GM18505 (cell line): ENCODE data around the gene IFIT2.
"Not testable (repeated sequence)": the region's sequence is repeated elsewhere in the genome, so short reads cannot be mapped to it uniquely, and the experiment has no call there.

Source experiments
- ATAC-seq: cut with Tn5 transposase; IDR thresholded peaks from one replicate; pipeline ENCODE4 v1.9.1; 2021; ENCODE audit not compliant: unreplicated experiment
- POLR2A ChIP-seq: IDR thresholded peaks from 4 replicates; pipeline ENCODE4 v1.6.1; 2011; ENCODE audit warnings: borderline replicate concordance; ENCODE audit not compliant: insufficient read depth, insufficient read length; ENCODE audit errors: extremely low read depth

The IFIT2 gene

DNA sequence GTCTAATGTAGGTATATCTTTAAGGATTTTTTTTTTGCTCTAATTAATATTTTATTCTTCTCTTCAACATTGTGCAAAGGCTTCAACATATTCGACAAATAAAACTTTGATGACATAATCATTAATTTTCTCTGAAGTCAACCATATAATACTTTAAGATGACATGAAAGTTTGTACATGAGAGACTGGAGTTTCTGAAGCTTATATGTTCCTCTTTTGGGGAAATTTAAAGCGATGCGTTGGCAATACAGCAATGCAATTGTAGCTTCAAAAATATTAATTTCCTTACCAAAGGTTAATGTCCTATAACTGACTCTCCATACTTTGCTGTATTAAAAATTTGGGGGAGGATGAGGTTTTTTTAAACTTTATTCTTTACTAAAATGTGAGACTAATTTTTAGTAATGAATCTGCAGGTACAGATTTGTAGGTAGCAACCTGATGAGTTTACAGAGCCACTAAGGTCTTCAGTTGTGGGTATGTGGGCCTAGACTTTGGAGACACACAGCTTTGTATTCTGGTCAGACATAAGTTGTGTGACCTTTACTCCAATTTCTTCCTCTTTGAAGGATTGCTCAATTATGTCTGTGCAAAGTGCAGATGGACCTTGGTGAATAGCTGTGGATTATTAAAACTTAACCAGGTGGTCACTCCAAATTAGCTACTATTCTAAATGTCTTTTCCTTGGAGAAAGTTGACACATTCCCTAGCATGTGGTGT is 32.3 kb upstream of the IFIT2 start:
- no peak for TF ChIP-seq POLR2A
- ATAC-seq: no peak

DNA sequence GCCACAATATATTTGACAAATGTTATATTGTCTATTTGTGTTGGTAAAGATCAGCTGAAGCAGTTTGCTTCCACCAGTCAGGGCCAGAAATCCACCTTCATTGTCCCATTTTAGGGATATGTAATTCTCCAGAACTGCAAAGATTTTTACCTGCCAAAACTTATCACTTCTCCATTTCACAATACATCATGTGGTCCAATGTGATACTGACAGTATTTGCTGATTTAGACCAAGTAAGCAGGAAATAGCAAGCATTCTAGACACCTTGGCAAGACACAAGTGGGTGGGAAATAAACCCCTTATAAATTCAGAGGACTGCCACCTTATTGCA is 31.7 kb upstream of the IFIT2 start:
- TF ChIP-seq POLR2A: no peak
- ATAC-seq: no peak

DNA sequence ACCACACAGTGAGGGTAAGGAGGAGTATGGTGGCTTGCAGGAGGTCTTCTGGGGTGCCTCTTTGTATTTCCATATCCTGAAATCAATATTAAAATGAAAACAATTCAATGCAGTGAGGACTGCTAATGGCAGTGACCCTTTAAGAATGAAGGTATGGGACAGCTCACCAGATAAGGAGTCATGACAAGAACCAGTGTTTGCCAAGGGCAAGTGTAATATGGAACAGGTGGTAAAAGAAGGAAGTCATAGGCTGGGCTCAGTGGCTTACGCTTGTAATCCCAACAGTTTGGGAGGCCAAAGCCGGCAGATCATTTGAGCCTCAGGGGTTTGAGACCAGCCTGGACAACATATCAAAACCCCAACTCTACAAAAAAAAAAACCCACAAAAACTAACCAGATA is 30.3 kb upstream of the IFIT2 start:
- TF ChIP-seq POLR2A: no peak
- no peak for ATAC-seq

DNA sequence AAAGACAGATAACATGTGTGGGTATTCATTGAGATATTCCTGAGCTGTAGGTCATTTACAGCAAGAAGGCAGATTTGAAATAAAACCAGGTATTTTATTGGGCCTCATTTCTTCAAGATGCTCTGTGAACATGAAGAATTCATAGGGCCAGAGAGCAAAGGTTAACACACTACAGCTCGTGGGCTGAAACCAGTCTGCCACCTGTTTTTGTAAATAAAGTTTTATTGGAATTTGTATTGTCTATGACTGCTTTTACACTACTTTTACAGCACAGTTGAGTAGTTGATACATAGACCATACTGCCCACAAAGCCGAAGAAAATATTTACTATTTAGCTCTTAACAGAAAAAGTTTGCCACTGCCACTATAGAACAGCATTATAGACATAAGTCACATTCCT is 28.2 kb upstream of the IFIT2 start:
- no peak for TF ChIP-seq POLR2A
- no peak for ATAC-seq

DNA sequence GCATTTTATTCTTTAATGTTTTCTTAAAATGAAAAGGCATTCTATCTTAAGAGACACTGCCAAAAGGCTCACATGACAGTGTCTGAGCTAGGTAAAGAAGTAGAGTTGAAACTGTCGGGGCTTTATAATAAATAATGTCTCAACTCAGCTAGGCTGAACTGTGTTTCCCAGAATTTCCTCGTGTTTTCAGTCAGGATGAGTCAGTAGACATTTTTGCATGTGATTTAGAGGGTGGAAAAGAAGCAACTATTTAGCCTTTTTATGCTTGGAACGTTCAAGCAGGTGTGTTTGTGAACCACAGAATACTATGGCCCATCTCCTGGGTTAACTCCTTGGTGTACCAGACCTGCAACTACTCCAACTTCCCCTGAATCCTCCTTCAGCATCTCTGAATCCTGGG is 26.9 kb upstream of the IFIT2 start:
- TF ChIP-seq POLR2A: no peak
- no peak for ATAC-seq

DNA sequence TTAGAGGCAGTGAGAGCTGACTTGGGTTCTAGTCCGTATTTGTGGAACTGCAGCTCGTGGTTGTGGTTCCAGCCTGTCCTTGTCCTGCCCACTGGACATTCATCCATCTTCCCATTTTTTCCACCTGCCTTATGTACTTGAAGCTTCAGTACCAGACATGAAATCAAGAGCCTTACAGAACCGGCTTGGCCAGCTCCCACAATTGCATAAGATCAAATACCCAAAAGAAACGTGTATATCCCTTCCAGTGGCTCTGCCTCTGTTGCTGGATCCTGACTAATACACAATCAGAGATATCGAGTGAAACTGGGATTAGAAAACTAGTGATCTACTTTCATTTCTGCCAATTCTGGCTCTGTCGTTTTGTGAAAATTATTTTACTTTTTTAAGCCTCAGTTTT is 26.5 kb upstream of the IFIT2 start:
- no peak for TF ChIP-seq POLR2A
- no peak for ATAC-seq

DNA sequence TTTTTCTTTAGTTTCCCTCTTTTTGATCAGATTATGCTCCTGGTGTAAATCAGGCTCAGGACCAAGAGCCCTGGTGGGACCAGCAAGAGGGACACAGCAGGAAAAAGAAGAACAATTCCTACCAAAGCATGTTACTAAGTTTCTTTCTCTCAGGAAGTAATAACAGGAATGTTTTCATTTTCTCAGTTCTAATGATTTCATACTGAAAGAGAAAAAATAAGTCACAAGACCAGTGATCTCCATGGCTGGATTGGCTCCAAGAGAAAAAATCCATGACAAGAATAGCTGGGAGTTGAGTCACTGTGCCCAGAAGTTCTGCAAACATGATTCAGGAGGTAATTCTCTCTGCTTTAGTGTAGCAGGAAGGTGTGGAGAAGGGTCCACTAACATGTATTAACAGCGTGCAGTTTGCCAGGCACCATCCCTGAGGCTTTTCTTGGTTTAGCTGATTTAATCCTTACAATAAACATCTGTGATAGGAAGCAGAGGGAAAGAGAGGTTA is 23.8 kb upstream of the IFIT2 start:
- TF ChIP-seq POLR2A: no peak
- ATAC-seq: no peak

DNA sequence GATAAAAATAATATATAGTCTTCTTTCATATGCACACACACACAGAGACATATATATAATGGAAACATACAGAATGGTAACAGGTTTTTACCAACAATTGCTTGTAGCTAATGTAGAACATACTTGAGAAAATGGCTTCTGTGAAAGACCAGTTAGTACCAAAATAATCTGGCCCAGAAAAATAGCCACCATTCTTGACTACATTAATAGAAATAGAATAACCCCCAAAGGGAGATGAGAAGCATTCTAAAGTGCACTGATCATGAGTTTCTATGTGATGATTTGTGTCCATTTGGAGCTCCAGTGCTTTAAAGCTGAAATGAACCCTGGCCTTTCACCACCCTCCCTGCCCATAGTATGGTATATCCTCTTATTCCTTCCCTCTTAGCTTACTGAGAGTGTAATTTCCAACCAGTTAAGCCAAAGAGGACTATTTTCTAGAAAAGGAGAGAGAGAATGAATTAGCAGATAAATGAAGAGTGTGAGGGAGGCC is 22.9 kb upstream of the IFIT2 start:
- ATAC-seq: no peak
- TF ChIP-seq POLR2A: no peak

DNA sequence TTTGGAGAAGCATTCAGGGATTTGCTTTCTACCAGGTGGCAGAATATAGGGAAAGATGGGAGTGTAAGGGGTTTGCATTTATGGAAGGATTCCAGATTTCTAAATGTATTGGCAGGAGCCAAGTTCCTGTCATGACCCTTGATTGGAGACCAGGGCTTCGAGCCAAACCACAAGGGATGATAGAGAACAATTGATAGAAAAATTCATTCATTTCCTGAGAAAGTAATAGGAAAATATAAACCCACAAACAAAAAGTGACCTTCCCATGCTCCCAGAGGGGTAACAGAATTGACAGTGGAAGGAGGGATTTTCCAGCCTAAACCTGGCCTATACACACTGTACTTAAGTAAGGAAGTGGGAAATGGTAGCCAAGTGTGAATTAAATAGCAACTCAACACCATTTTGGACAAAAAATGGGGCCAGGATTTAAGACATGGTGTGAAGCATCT is 22.4 kb upstream of the IFIT2 start:
- ATAC-seq: no peak

DNA sequence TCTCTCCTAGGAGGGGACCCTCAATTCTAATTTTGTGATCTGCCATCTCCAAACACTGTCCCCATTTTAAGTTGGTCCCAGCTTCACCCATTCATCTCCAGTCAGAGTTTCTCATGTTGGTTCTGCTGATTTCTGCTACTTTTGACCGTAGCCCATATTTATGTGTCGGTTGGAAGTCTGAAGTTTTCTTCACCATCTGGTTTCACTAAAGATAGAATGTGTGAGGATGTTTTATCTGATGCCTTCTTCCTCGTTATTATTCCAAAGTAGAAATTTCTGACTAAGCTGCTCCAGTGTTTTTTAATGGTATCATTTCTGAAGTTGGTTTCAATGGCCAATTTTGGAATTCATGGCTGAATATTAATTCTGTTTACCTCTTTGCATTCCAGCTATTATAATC is 21.3 kb upstream of the IFIT2 start:
- no peak for ATAC-seq
- TF ChIP-seq POLR2A: no peak

More for the DNA sequence above, 22.4 kb upstream of the IFIT2 start:
- TF ChIP-seq POLR2A: no peak

DNA sequence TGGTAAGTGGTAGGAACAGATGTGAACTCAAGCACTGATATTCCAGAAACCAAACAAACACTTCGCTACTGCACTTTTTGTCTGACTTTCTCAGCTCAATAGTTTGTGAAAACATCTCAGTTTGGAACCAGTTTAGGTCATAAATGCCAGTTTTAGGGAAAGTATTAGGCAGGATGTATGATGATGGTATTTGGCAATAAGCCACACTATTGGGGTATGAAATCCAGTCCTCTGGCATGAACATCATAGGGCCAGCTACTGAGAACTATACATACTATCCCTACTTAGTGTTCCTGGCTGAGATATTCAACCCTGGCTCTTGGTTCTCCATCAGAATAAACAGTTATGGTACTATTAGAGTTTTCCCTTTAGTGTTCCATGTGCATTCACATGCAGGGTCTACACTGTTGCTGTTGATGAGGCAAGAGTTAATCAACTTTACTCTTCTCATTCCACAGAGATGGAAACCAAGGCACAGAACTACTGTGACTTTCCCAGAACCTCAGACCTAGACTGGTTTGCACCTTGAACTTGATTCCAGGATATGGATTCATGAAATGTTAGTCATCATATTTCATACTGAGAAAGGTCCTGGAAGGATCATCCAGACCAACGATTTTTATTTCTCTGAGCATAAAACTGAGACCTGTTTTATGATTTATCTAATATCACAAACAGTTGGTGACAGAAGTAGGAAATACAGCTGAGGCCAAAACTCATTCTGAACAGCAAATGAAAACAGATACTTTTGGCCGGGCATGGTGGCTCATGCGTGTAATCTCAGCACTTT is 20.0 kb upstream of the IFIT2 start:
- no peak for ATAC-seq
- TF ChIP-seq POLR2A: no peak

DNA sequence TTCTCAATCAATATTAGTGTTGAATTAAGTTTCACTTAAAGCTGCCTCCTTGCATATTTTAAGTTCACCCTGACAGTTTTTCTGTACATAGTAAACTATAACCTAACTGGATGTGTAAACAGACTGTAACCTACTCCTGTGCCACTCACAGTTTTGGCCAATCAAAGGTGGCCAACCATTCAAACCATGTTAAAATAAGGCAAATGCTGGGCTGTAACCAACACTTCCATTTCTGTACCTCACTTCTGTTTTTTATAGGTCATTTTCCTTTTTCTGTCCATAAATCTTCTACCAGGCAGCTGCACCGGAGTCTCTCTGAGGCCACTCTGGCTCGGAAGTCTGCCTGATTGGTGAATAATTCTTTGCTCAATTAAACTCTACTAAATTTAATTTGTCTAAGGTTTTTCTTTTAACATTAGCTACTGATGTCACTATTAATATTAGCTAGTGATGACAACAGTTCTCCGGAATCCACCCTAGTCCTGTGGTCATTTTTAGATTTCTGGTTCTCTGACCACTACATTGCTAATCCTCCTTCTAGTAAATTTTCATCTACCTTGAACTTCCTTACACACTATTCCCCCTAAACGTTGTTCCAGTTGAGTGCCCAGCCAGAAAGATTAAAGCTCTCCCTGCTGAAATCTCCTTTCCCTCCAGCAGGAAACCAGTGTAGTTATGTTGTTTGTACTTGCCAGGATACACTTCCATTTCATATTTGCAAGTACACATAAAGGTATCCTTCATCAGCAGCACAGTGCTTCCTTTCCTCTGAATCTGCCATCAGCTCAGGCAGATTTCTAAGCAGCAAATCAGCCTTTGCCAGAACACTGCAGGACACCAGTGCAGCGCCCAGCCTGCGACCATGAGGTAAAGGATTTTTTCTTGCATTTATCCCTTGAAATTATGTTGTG is 18.6 kb upstream of the IFIT2 start:
- no peak for ATAC-seq
- no peak for TF ChIP-seq POLR2A

DNA sequence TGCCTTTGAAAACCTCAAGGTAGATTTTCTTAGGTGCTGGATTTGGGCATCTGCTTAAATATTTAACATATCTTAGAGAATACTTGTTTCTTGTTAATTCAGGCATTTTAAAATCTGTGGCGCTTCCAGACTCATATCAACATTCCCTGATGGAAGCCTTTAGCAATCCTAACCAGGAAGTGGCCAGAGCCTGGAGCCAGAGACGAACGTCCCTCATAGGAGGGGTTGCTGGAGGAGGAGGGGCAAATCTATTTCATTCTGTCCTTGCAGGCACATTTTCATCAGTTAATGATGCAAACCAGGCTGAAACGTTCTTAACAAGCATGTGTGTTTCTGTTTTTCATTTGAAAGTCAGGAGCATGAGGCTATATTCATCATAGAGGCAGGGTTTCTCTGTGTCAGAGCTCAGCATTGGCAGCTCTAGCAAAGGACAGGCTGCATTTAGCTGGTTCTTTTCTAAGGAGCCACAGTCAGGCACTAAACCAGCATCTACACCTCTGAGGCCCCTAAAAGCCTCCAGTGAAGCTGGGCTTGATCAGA is 17.8 kb upstream of the IFIT2 start:
- no peak for ATAC-seq
- no peak for TF ChIP-seq POLR2A

DNA sequence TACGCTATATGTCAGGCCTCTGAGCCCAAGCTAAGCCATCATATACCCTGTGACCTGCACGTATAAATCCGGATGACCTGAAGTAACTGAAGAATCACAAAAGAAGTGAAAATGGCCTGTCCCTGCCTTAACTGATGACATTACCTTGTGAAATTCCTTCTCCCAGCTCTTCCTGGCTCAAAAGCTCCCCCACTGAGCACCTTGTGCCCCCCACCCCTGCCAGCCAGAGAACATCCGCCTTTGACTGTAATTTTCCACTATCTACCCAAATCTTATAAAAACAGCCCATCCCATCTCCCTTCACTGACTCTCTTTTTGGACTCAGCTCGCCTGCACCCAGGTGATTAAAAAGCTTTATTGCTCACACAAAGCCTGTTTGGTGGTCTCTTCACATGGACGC is 17.1 kb upstream of the IFIT2 start:
- ATAC-seq: not testable (repeated sequence)

DNA sequence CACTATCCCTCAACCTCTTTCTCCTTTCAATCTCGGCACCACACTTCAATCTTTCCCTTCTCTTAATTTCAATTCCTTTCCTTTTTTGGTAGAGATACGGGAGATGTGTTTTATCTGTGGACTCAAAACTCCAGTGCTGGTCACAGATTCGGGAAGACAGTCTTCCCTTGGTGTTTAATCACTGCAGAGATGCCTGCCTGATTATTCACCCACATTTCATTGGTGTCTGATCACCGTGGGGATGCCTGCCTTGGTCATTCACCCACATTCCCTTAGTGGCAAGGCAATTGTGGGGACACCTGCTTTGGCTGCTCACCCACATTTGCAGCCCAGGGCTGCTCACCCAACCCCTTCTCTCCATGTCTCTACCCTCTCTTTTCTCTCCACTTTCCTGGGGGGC is 16.5 kb upstream of the IFIT2 start:
- not testable (repeated sequence) for ATAC-seq
